B cell (primary cell): ENCODE measurements around the gene DNPH1. TPM values are rescaled to one million over a fixed set of nuclear protein-coding genes. Genes with fewer than 3 reads are reported as not detected.

Experiments used
- ATAC-seq: fragments of 200-7000 bp; cut with Tn5 transposase; one replicate; pipeline ENCODE4 v1.10.0; 2021; ENCODE audit warnings: low read depth, mild to moderate bottlenecking, moderate number of reproducible peaks, moderate library complexity
- CTCF ChIA-PET: fragments of 350-600 bp; sonication (Branson Sonifier 250); formaldehyde crosslinking; loops from one replicate; lab custom pipeline; 2021; ENCODE audit warnings: antibody characterized with exemption, inconsistent platforms; lab: Charles Lee
- POLR2A ChIA-PET: fragments of 350-600 bp; sonication (Branson Sonifier 250); formaldehyde crosslinking; loops from one replicate; lab custom pipeline; 2021; ENCODE audit warnings: antibody characterized with exemption; lab: Charles Lee
- DNase-seq: peaks from one replicate; pipeline ENCODE4 v3.0.0; 2013
- H2AFZ ChIP-seq: 2 replicates; pipeline ENCODE4 v1.6.1; 2012; ENCODE audit warnings: mild to moderate bottlenecking, low read depth, low read length; ENCODE audit not compliant: insufficient read depth, poor library complexity, severe bottlenecking
- H3K27ac ChIP-seq, 2 donors: 1 replicate in 1 of 2; 2 replicates in 1 of 2; pipeline ENCODE4 v1.5.1; 2012 to 2013; ENCODE audit warnings: low read length in 2 of 2, mild to moderate bottlenecking in 2 of 2, moderate library complexity in 1 of 2
- H3K27me3 ChIP-seq, 4 experiments: fragments of 200-600 bp in 1 of 4; sonication (generic) in 1 of 4; replicated peaks in 1 of 4; 1 replicate in 2 of 4; 2 replicates in 2 of 4; pipeline versions ENCODE4 v1.6.1 to v1.7.0; 2013 to 2016; ENCODE audit warnings: low read length in 3 of 4, mild to moderate bottlenecking in 2 of 4, mixed read lengths in 1 of 4, moderate library complexity in 1 of 4; ENCODE audit not compliant: insufficient read depth in 4 of 4, control insufficient read depth in 3 of 4; ENCODE audit errors: control extremely low read depth in 1 of 4
- H3K36me3 ChIP-seq, 2 experiments: replicated peaks in 1 of 2; 1 replicate in 1 of 2; 2 replicates in 1 of 2; pipeline versions ENCODE4 v1.6.1 to v1.7.1; 2013; ENCODE audit warnings: low read length in 1 of 2; ENCODE audit not compliant: insufficient read depth in 2 of 2, control insufficient read depth in 1 of 2; ENCODE audit errors: control extremely low read depth in 1 of 2, extremely low read depth in 1 of 2
- H3K4me1 ChIP-seq, 2 donors: fragments of 200-600 bp in 1 of 2; sonication (generic) in 1 of 2; 1 replicate in 1 of 2; 2 replicates in 1 of 2; pipeline versions ENCODE4 v1.5.1 to v1.6.1; 2013 to 2017; ENCODE audit warnings: low read length in 2 of 2; ENCODE audit not compliant: control insufficient read depth in 2 of 2, insufficient read depth in 2 of 2
- H3K4me2 ChIP-seq: replicated peaks from 2 replicates; pipeline ENCODE3; 2012; ENCODE audit warnings: mild to moderate bottlenecking, low read depth, low read length; ENCODE audit not compliant: poor library complexity, severe bottlenecking
- H3K4me3 ChIP-seq, 5 experiments: fragments of 200-600 bp in 1 of 5; sonication (generic) in 1 of 5; 1 replicate in 3 of 5; 2 replicates in 2 of 5; pipeline versions ENCODE4 v1.5.1 to v1.7.0; 2011 to 2016; ENCODE audit warnings: low read length in 4 of 5, mild to moderate bottlenecking in 4 of 5, low read depth in 2 of 5, control low read depth in 1 of 5, moderate library complexity in 1 of 5; ENCODE audit not compliant: insufficient read depth in 1 of 5; ENCODE audit errors: control extremely low read depth in 1 of 5, extremely low read depth in 1 of 5
- H3K79me2 ChIP-seq: fragments of 200-600 bp; sonication (generic); one replicate; pipeline ENCODE4 v1.6.0; 2016; ENCODE audit warnings: low read length; ENCODE audit not compliant: control insufficient read depth, insufficient read depth
- H3K9ac ChIP-seq: fragments of 200-600 bp; sonication (generic); 2 replicates; pipeline ENCODE4 v1.6.1; 2017; ENCODE audit warnings: mild to moderate bottlenecking, low read length, moderate library complexity
- H3K9me3 ChIP-seq, 3 donors: one replicate each; pipeline versions ENCODE4 v1.6.1 to v1.7.1; 2013; ENCODE audit warnings: low read length in 2 of 3; ENCODE audit not compliant: control insufficient read depth in 2 of 3, insufficient read depth in 1 of 3; ENCODE audit errors: control extremely low read depth in 1 of 3
- H4K20me1 ChIP-seq: 2 replicates; pipeline ENCODE4 v1.6.0; 2012; ENCODE audit warnings: mild to moderate bottlenecking, low read length; ENCODE audit not compliant: insufficient read depth, control insufficient read depth, poor library complexity, severe bottlenecking
- H3K27ac Mint-ChIP-seq: one replicate; pipeline ENCODE4 v1.8.0; 2021; ENCODE audit warnings: mixed read lengths
- H3K27me3 Mint-ChIP-seq: one replicate; pipeline ENCODE4 v1.8.0; 2021; ENCODE audit warnings: mixed read lengths
- H3K4me1 Mint-ChIP-seq: one replicate; pipeline ENCODE4 v1.8.0; 2021; ENCODE audit warnings: mixed read lengths
- H3K4me3 Mint-ChIP-seq: one replicate; pipeline ENCODE4 v1.8.0; 2021; ENCODE audit warnings: mixed read lengths
- H3K9me3 Mint-ChIP-seq: one replicate; pipeline ENCODE4 v1.8.0; 2022; ENCODE audit warnings: mixed read lengths; ENCODE audit not compliant: insufficient read depth
- EZH2 ChIP-seq: IDR thresholded peaks from 2 replicates; pipeline ENCODE4 v1.6.1; 2012; ENCODE audit warnings: borderline replicate concordance, low read depth, mild to moderate bottlenecking, moderate library complexity, low read length; ENCODE audit not compliant: insufficient read depth, poor library complexity, severe bottlenecking
- WGBS: methylation state at CpG from one replicate; pipeline ENCODE4 v1.1.5; 2013; ENCODE audit warnings: missing lambda C conversion rate; ENCODE audit not compliant: insufficient coverage; 5-methylcytosine and 5-hydroxymethylcytosine counted together
- intact Hi-C: fragments of 100-400 bp; cut with micrococcal nuclease; formaldehyde crosslinking; loops from one replicate; pipeline ENCODE4 v1.10.0; 2022
- polyA plus RNA-seq: library from polyadenylated mRNA; depleted of rRNA; stranded (reverse); fragments of >200 nt; gene quantifications from 2 replicates; pipeline ENCODE4 v1.2.3, GENCODE V29; 2012
- total RNA-seq, 2 donors: library from RNA; stranded (reverse); fragments of 120-200 nt in 1 of 2; gene quantifications; 1 replicate in 1 of 2; 2 replicates in 1 of 2; pipeline versions ENCODE4 v1.2.3 to v1.2.4, GENCODE V29; 2013 to 2022
- TF ChIP-seq, protein P1 (sequence below): fragments of 200-600 bp; IDR thresholded peaks from one replicate; pipeline ENCODE4 v1.8.0; 2022; ENCODE audit warnings: antibody characterized with exemption, mild to moderate bottlenecking

Gene DNPH1
- total and polyA plus RNA-seq, 2 donors (not counting 1 experiment from before 2014, with no cell fraction given), result 29.0 to 52.8 TPM

DNA sequence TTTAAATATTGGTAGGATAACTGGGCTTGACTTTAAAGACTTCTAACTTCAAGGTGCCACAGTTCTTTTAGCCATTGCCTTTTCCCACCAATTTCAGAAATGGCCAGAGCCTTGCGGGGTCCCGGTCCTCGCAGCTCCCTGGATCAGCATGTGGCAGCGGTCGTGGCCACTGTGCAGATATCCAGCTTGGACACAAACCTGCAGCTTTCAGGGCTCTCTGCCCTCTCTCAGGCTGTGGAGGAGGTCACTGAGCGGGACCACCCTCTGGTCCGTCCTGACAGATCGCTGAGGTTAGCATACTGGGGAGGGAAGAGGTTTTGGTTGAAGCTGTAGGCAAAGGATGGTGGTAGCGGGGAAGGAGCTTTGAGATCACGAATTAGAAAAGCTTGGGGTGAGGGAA is 40.9 kb downstream of the DNPH1 start:
- Histone ChIP-seq H3K4me2 (no peak overlapping the region), H3K9ac (no peak overlapping the region), H3K79me2 (peaks cover 55% of the 10 kb centered on the region), H3K9me3 (no peaks in the 10 kb centered on the region), H3K36me3 (peaks cover 6 to 60% of the 10 kb centered on the region in 2 experiments), H2AFZ (no peak overlapping the region), H3K27ac (no peak overlapping the region), H3K4me3 (no peak overlapping the region), H4K20me1 (no peaks in the 10 kb centered on the region), H3K4me1 (peaks cover 1 to 2% of the 10 kb centered on the region in 2 donors), H3K27me3 (no peaks in the 10 kb centered on the region)
- no peak overlapping the region for H3K27ac Mint-ChIP-seq
- DNase-seq, result no peak
- ChIA-PET POLR2A (no interaction called here), CTCF (no interaction called here)
- H3K9me3 Mint-ChIP-seq, result no peaks in the 10 kb centered on the region
- ATAC-seq, result no peak
- no peaks in the 10 kb centered on the region for H3K27me3 Mint-ChIP-seq
- no peak for TF ChIP-seq EZH2
- TF ChIP-seq, protein P1, sequence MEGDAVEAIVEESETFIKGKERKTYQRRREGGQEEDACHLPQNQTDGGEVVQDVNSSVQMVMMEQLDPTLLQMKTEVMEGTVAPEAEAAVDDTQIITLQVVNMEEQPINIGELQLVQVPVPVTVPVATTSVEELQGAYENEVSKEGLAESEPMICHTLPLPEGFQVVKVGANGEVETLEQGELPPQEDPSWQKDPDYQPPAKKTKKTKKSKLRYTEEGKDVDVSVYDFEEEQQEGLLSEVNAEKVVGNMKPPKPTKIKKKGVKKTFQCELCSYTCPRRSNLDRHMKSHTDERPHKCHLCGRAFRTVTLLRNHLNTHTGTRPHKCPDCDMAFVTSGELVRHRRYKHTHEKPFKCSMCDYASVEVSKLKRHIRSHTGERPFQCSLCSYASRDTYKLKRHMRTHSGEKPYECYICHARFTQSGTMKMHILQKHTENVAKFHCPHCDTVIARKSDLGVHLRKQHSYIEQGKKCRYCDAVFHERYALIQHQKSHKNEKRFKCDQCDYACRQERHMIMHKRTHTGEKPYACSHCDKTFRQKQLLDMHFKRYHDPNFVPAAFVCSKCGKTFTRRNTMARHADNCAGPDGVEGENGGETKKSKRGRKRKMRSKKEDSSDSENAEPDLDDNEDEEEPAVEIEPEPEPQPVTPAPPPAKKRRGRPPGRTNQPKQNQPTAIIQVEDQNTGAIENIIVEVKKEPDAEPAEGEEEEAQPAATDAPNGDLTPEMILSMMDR, result no peak
- 97% methylated on average over 9 of the region's 10 CpGs for WGBS
- peaks cover 17% of the 10 kb centered on the region for H3K4me1 Mint-ChIP-seq
- no peak overlapping the region for H3K4me3 Mint-ChIP-seq
- intact Hi-C loops, result no loop called here

DNA sequence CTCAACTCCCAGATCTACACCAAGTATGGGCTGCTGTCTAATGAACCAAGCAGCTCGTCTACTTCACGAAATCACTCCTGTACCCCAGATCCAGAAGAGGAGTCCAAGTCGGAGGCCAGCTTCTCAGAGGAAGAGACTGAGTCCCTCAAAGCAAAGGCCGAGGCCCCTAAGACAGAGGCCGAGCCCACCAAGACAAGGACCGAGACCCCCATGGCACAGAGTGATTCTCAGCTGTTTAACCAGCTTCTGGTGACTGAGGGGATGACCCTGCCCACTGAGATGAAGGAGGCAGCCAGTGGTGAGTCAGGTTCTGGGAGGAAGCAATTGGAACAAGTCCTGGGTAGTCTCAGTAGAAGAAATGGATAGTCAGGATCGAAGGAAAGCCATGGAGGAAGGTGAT is 41.5 kb downstream of the DNPH1 start:
- WGBS, result 98% methylated on average over 6 of the region's 7 CpGs
- ATAC-seq (no peak), DNase-seq (no peak)
- Histone ChIP-seq H3K4me3 (no peak overlapping the region), H3K79me2 (peaks cover 57% of the 10 kb centered on the region), H3K4me1 (peaks cover 8% of the 10 kb centered on the region in 2 donors), H3K4me2 (no peak overlapping the region), H3K9me3 (no peaks in the 10 kb centered on the region), H2AFZ (no peak overlapping the region), H4K20me1 (no peaks in the 10 kb centered on the region), H3K27ac (no peak overlapping the region), H3K27me3 (no peaks in the 10 kb centered on the region), H3K9ac (no peak overlapping the region), H3K36me3 (peaks cover 6 to 54% of the 10 kb centered on the region in 2 experiments)
- no peaks in the 10 kb centered on the region for H3K27me3 Mint-ChIP-seq
- POLR2A ChIA-PET, result no interaction called here
- intact Hi-C loops, result no loop called here
- CTCF ChIA-PET, result no interaction called here
- TF ChIP-seq, protein P1, result no peak
- no peak for TF ChIP-seq EZH2
- H3K4me1 Mint-ChIP-seq, result peaks cover 23% of the 10 kb centered on the region
- no peaks in the 10 kb centered on the region for H3K9me3 Mint-ChIP-seq
- no peak overlapping the region for H3K27ac Mint-ChIP-seq
- H3K4me3 Mint-ChIP-seq, result no peak overlapping the region
